Effector memory CD4-positive, alpha-beta T cell (primary cell): ENCODE measurements around the gene MACROD2.
"Not testable (repeated sequence)": the region's sequence is repeated elsewhere in the genome, so short reads cannot be mapped to it uniquely, and the experiment has no call there.

ENCODE experiments used
- DNase-seq, 3 donors: peaks; one replicate each; pipeline ENCODE4 v3.0.0-alpha.2; 2020
- H3K27ac ChIP-seq: 2 replicates; pipeline ENCODE4 v1.7.0; 2013; ENCODE audit warnings: mild to moderate bottlenecking, low read length, moderate library complexity; ENCODE audit not compliant: insufficient read depth, poor library complexity, severe bottlenecking
- H3K27me3 ChIP-seq: replicated peaks from 2 replicates; pipeline ENCODE4 v1.7.0; 2013; ENCODE audit warnings: mild to moderate bottlenecking, low read length; ENCODE audit not compliant: insufficient read depth, control insufficient read depth, poor library complexity, severe bottlenecking
- H3K36me3 ChIP-seq: 2 replicates; pipeline ENCODE4 v1.7.0; 2013; ENCODE audit warnings: mild to moderate bottlenecking, low read length, moderate library complexity; ENCODE audit not compliant: control insufficient read depth, insufficient read depth
- H3K4me1 ChIP-seq: 2 replicates; pipeline ENCODE4 v1.7.0; 2013; ENCODE audit warnings: low read length, mild to moderate bottlenecking; ENCODE audit not compliant: control insufficient read depth, insufficient read depth, poor library complexity, severe bottlenecking
- H3K4me3 ChIP-seq: 2 replicates; pipeline ENCODE4 v1.7.0; 2013; ENCODE audit warnings: low read length, low read depth, mild to moderate bottlenecking; ENCODE audit not compliant: insufficient read depth, poor library complexity, severe bottlenecking
- H3K9me3 ChIP-seq: 2 replicates; pipeline ENCODE4 v1.7.0; 2013; ENCODE audit warnings: mild to moderate bottlenecking, low read length, moderate library complexity; ENCODE audit not compliant: control insufficient read depth

The MACROD2 gene

GRCh38 chr20:15195378-15195777 lies 1200.1 kb downstream of the MACROD2 start:
- no peak for DNase-seq
- H3K27ac ChIP-seq: no peak overlapping the region
- no peaks in the 10 kb centered on the region for H3K27me3 ChIP-seq
- no peaks in the 10 kb centered on the region for H3K9me3 ChIP-seq
- H3K36me3 ChIP-seq: no peaks in the 10 kb centered on the region
- no peaks in the 10 kb centered on the region for H3K4me1 ChIP-seq
- H3K4me3 ChIP-seq: no peak overlapping the region

GRCh38 chr20:15196547-15197255 lies 1201.4 kb downstream of the MACROD2 start:
- Histone ChIP-seq H3K4me1 (no peaks in the 10 kb centered on the region), H3K36me3 (no peaks in the 10 kb centered on the region), H3K9me3 (no peaks in the 10 kb centered on the region), H3K27ac (no peak overlapping the region), H3K4me3 (no peak overlapping the region), H3K27me3 (no peaks in the 10 kb centered on the region)
- DNase-seq: no peak

- not testable (repeated sequence) for H3K36me3 ChIP-seq, H3K27me3 ChIP-seq, H3K9me3 ChIP-seq, H3K4me3 ChIP-seq, H3K4me1 ChIP-seq, DNase-seq, H3K27ac ChIP-seq
Measured at GRCh38 chr20:15198017-15198416, 1202.7 kb downstream of the MACROD2 start.

- H3K27ac ChIP-seq: no peak overlapping the region
- H3K27me3 ChIP-seq: no peaks in the 10 kb centered on the region
- no peaks in the 10 kb centered on the region for H3K4me1 ChIP-seq
- no peaks in the 10 kb centered on the region for H3K9me3 ChIP-seq
- DNase-seq: no peak
- no peak overlapping the region for H3K4me3 ChIP-seq
- H3K36me3 ChIP-seq: no peaks in the 10 kb centered on the region
Measured at GRCh38 chr20:15199698-15200097, 1204.4 kb downstream of the MACROD2 start.

- Histone ChIP-seq H3K27ac (no peak overlapping the region), H3K9me3 (no peaks in the 10 kb centered on the region), H3K36me3 (no peaks in the 10 kb centered on the region), H3K27me3 (no peaks in the 10 kb centered on the region), H3K4me1 (no peaks in the 10 kb centered on the region), H3K4me3 (no peak overlapping the region)
- DNase-seq: no peak
Measured at GRCh38 chr20:15200147-15200565, 1204.8 kb downstream of the MACROD2 start.

GRCh38 chr20:15201602-15202001 lies 1206.3 kb downstream of the MACROD2 start:
- H3K4me3 ChIP-seq: no peak overlapping the region
- no peak overlapping the region for H3K27ac ChIP-seq
- no peaks in the 10 kb centered on the region for H3K4me1 ChIP-seq
- H3K9me3 ChIP-seq: no peaks in the 10 kb centered on the region
- H3K36me3 ChIP-seq: no peaks in the 10 kb centered on the region
- no peak for DNase-seq
- H3K27me3 ChIP-seq: no peaks in the 10 kb centered on the region

- H3K4me1 ChIP-seq: no peaks in the 10 kb centered on the region
- no peaks in the 10 kb centered on the region for H3K36me3 ChIP-seq
- H3K27me3 ChIP-seq: no peaks in the 10 kb centered on the region
- H3K9me3 ChIP-seq: no peaks in the 10 kb centered on the region
- H3K27ac ChIP-seq: no peak overlapping the region
- no peak for DNase-seq
- H3K4me3 ChIP-seq: no peak overlapping the region
Measured at GRCh38 chr20:15204234-15204633, 1208.9 kb downstream of the MACROD2 start.

- DNase-seq: no peak
- no peaks in the 10 kb centered on the region for H3K36me3 ChIP-seq
- no peaks in the 10 kb centered on the region for H3K27me3 ChIP-seq
- H3K4me3 ChIP-seq: no peak overlapping the region
- H3K4me1 ChIP-seq: no peaks in the 10 kb centered on the region
- no peak overlapping the region for H3K27ac ChIP-seq
- no peaks in the 10 kb centered on the region for H3K9me3 ChIP-seq
Measured at GRCh38 chr20:15205028-15205427, 1209.7 kb downstream of the MACROD2 start.

GRCh38 chr20:15205719-15206118 lies 1210.4 kb downstream of the MACROD2 start:
- Histone ChIP-seq H3K27me3 (no peaks in the 10 kb centered on the region), H3K9me3 (no peaks in the 10 kb centered on the region), H3K27ac (no peak overlapping the region), H3K36me3 (no peaks in the 10 kb centered on the region), H3K4me1 (no peaks in the 10 kb centered on the region), H3K4me3 (no peak overlapping the region)
- DNase-seq: no peak

- no peak for DNase-seq
- H3K27me3 ChIP-seq: no peaks in the 10 kb centered on the region
- no peaks in the 10 kb centered on the region for H3K9me3 ChIP-seq
- no peaks in the 10 kb centered on the region for H3K36me3 ChIP-seq
- no peak overlapping the region for H3K27ac ChIP-seq
- H3K4me1 ChIP-seq: no peaks in the 10 kb centered on the region
- no peak overlapping the region for H3K4me3 ChIP-seq
Measured at GRCh38 chr20:15209537-15209936, 1214.2 kb downstream of the MACROD2 start.
